22Rv1 (cell line): ENCODE measurements around the gene KRTAP4-8.
"Not testable (repeated sequence)": the region's sequence is repeated elsewhere in the genome, so short reads cannot be mapped to it uniquely, and the experiment has no call there.

Experiments
- H3K27ac ChIP-seq: fragments of 450-650 bp; 2 replicates; pipeline ENCODE4 v1.5.1; 2017
- CTCF ChIP-seq: fragments of 450-650 bp; IDR thresholded peaks from 2 replicates; pipeline ENCODE4 v1.5.1; 2017; ENCODE audit warnings: mild to moderate bottlenecking
- ZFX ChIP-seq: fragments of 450-650 bp; IDR thresholded peaks from 2 replicates; pipeline ENCODE4 v1.6.1; 2017; ENCODE audit warnings: antibody characterized with exemption, borderline replicate concordance

KRTAP4-8 gene

GRCh38 chr17:41131979-41132378 lies 34.0 kb upstream of the KRTAP4-8 start:
- TF ChIP-seq ZFX (no peak), CTCF (no peak)
- no peak overlapping the region for H3K27ac ChIP-seq

GRCh38 chr17:41127371-41127770 lies 29.4 kb upstream of the KRTAP4-8 start:
- H3K27ac ChIP-seq, result no peak overlapping the region
- TF ChIP-seq CTCF (no peak), ZFX (no peak)

GRCh38 chr17:41126412-41126811 lies 28.5 kb upstream of the KRTAP4-8 start:
- TF ChIP-seq ZFX (no peak), CTCF (no peak)
- H3K27ac ChIP-seq, result no peak overlapping the region

GRCh38 chr17:41125064-41125463 lies 27.1 kb upstream of the KRTAP4-8 start:
- no peak for TF ChIP-seq CTCF
- TF ChIP-seq ZFX, result no peak
- no peak overlapping the region for H3K27ac ChIP-seq

- H3K27ac ChIP-seq, result not testable (repeated sequence)
Observed at GRCh38 chr17:41123991-41124371, 26.0 kb upstream of the KRTAP4-8 start, which contains the start of gene KRTAP4-12. Gene KRTAP4-12, minus strand, starts transcription at chr17:41124182. Its CDS starts 60 bp downstream, at chr17:41124122.

GRCh38 chr17:41123292-41123990 lies 25.5 kb upstream of the KRTAP4-8 start:
- H3K27ac ChIP-seq, result not testable (repeated sequence)

GRCh38 chr17:41121742-41122141 lies 23.8 kb upstream of the KRTAP4-8 start:
- no peak for TF ChIP-seq ZFX
- TF ChIP-seq CTCF, result no peak
- H3K27ac ChIP-seq, result no peak overlapping the region

- H3K27ac ChIP-seq, result not testable (repeated sequence)
Observed at GRCh38 chr17:41119696-41120690, 22.1 kb upstream of the KRTAP4-8 start.

GRCh38 chr17:41118721-41119120 lies 20.8 kb upstream of the KRTAP4-8 start:
- H3K27ac ChIP-seq, result no peak overlapping the region
- no peak for TF ChIP-seq CTCF
- TF ChIP-seq ZFX, result no peak

- H3K27ac ChIP-seq, result not testable (repeated sequence)
Observed at GRCh38 chr17:41117846-41118386, 20.0 kb upstream of the KRTAP4-8 start, which contains the start of gene KRTAP4-11. Gene KRTAP4-11, minus strand, starts transcription at chr17:41118373. Its CDS starts 58 bp downstream, at chr17:41118315.
